AG04449 (cell line): ENCODE measurements around the gene GABRD.

Experiments
- CTCF ChIA-PET: fragments of 350-600 bp; formaldehyde crosslinking; extraction: SDS; loops from one replicate; lab custom pipeline; 2021; ENCODE audit warnings: antibody characterized with exemption; lab: Yijun Ruan, JAX
- POLR2A ChIA-PET: fragments of 400-600, 350-600 bp; formaldehyde crosslinking; extraction: SDS; loops from one replicate; lab custom pipeline; 2020; ENCODE audit warnings: antibody characterized with exemption, inconsistent platforms; lab: Yijun Ruan, JAX
- DNase-seq: peaks from one replicate; pipeline ENCODE4 v3.0.0-alpha.2; 2010; ENCODE audit warnings: low read depth, low spot score
- H3K4me3 ChIP-seq: 2 replicates; pipeline ENCODE4 v1.5.1; 2011; ENCODE audit warnings: low read depth, mild to moderate bottlenecking, control low read depth, low read length
- TF ChIP-seq, protein P1 (sequence below): IDR thresholded peaks from one replicate; pipeline ENCODE4 v1.5.1; 2011; ENCODE audit warnings: mild to moderate bottlenecking, moderate library complexity, low read length, control low read depth, inconsistent platforms; ENCODE audit not compliant: insufficient read depth; ENCODE audit errors: missing control alignments

The GABRD gene

GRCh38 chr1:2020310-2020655 lies 1.1 kb downstream of the GABRD start:
- CTCF ChIA-PET: interaction anchor here (2.1 kb wide), 1 partner anchor 59 kb away, joined by 9 read pairs; no protein-coding TSS in a partner anchor
- H3K4me3 ChIP-seq: no peak overlapping the region
- no peak for DNase-seq
- TF ChIP-seq, protein P1, sequence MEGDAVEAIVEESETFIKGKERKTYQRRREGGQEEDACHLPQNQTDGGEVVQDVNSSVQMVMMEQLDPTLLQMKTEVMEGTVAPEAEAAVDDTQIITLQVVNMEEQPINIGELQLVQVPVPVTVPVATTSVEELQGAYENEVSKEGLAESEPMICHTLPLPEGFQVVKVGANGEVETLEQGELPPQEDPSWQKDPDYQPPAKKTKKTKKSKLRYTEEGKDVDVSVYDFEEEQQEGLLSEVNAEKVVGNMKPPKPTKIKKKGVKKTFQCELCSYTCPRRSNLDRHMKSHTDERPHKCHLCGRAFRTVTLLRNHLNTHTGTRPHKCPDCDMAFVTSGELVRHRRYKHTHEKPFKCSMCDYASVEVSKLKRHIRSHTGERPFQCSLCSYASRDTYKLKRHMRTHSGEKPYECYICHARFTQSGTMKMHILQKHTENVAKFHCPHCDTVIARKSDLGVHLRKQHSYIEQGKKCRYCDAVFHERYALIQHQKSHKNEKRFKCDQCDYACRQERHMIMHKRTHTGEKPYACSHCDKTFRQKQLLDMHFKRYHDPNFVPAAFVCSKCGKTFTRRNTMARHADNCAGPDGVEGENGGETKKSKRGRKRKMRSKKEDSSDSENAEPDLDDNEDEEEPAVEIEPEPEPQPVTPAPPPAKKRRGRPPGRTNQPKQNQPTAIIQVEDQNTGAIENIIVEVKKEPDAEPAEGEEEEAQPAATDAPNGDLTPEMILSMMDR: no peak
- POLR2A ChIA-PET: no interaction called here

DNA sequence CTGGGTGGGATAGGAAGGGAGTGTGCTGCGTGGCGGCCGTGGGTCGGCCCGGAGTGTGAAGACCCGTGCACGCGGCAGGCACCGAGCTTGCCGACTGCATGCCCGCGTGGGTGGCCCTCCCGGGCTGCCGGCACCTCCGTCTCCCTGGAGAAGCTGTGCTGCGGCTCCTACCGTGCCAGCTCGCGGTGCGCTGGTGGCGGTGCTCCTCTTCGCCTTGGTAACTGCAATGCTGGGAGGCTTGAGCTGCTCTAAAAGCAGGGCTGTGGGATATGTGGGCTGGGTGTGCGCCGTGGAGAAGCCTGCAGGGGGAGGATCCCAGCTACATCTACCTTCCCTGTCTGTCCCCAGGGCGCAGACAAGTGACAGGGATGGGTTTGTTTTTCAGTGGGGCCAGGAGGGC lies 2.4 kb downstream of the GABRD start:
- H3K4me3 ChIP-seq: no peak overlapping the region
- CTCF ChIA-PET: no interaction called here
- POLR2A ChIA-PET: no interaction called here
- TF ChIP-seq, protein P1: no peak
- no peak for DNase-seq

DNA sequence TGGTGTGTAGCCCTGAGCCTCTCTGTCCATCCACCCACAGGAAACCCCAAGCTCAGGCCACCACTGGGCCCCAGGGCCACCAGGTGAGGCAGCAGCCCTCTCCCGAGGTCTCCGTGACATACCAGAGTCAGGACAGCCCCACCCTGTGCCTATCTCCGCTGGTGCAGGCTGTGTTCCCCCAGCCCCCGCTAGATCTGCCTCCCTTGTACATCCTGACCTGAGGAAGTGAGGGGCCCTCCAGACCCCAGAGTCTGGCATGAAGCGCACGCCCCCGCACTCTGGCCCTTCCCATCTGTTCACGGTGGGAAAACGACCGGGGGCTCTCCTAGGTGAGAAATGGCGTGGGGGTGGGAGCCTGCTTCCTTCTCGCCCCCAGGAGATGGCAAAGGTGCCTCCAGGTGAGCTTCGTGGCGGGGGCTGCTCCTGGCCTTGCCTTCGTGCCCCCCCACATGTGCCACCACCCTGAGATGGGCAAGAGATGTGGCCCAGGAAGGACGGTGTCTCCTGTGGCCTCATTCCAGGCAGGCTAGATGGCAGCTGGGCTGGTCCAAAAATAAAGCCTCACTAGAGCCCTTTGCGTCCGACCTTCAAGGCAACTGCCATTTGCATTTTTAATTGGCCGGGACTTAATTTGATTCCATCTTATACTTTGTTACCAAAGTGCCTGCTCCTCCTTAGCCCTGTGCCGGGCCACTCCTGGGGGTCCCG lies 3.1 kb downstream of the GABRD start:
- no peak overlapping the region for H3K4me3 ChIP-seq
- TF ChIP-seq, protein P1: no peak
- CTCF ChIA-PET: interaction anchor here (1.2 kb wide), 1 partner anchor 22 kb away, joined by 5 read pairs; no protein-coding TSS in a partner anchor
- POLR2A ChIA-PET: no interaction called here
- DNase-seq: no peak

- TF ChIP-seq, protein P1: no peak
- ChIA-PET POLR2A (no interaction called here), CTCF (interaction anchor here (1.0 to 1.3 kb wide), 3 partner anchors 21 to 24 kb away, joined by 3 to 6 read pairs (median 5); no protein-coding TSS in a partner anchor)
- H3K4me3 ChIP-seq: no peak overlapping the region
- DNase-seq: no peak
These were observed 4.0 kb downstream of the GABRD start for GRCh38 chr1:2023187-2023586.

- ChIA-PET CTCF (interaction anchor here (1.0 to 4.2 kb wide), 3 partner anchors 20 to 22 kb away, joined by 3 to 15 read pairs (median 6); no protein-coding TSS in a partner anchor), POLR2A (no interaction called here)
- TF ChIP-seq, protein P1: no peak
- H3K4me3 ChIP-seq: no peak overlapping the region
- DNase-seq: no peak
These were observed 5.3 kb downstream of the GABRD start for GRCh38 chr1:2024451-2024850.

GRCh38 chr1:2024887-2025286 lies 5.7 kb downstream of the GABRD start:
- no peak overlapping the region for H3K4me3 ChIP-seq
- DNase-seq: no peak
- ChIA-PET CTCF (interaction anchor here (4.2 kb wide), 1 partner anchor 20 kb away, joined by 15 read pairs; no protein-coding TSS in a partner anchor), POLR2A (no interaction called here)
- TF ChIP-seq, protein P1: no peak
